Urothelium cell line (cell line): ENCODE data around the gene GALNT18.

Experiments used
- DNase-seq: peaks from one replicate; pipeline ENCODE4 v3.0.0; 2011; ENCODE audit warnings: low spot score, mixed read lengths
- FAIRE-seq: peaks from 2 replicates; lab custom pipeline; 2011; peaks lifted over from hg19 to GRCh38; lab: Jason Lieb, UNC

The GALNT18 gene

DNA sequence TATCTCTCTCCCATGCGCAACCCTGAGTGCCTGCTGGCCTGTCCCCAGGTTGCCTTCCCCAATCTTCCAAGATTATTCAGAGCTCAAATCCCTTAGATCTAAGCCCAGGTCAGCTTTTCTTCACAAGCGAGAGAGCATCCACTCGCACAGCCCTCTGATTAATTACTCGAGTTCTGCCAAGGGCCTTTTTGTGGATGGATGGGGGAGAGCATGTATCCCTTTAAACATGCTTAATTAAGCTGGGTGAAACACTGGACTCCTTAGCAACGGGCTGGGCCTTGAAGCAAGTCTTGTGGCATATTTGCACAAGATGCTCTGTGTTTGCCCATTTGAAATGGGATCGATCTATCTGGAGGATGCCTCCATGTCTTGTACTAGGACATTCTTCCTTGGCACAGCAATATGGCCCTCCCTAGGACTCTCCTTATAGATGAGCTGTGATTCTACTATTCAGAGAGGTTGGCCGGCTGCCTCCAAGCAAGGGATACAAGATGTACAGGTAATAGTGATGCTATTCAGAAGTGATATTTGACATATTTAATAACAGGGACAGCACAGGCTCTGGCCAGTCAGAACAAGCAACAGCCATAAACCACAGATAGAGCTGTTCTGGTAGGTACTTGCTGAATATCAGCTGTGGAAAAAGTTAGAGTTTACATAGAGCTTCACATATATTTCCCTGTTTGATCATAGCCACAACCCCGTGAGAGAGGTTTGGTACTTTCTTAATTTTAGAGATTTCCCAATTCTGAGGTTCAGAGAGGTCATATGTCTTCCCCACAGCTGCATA, 394.3 kb downstream of the GALNT18 start:
- FAIRE-seq = no peak
- no peak for DNase-seq
